Activated CD4-positive, alpha-beta T cell treated with anti-CD3 and anti-CD28 coated beads, Interleukin-2, amount 50 U/mL, for 4 hours (primary cell): ENCODE measurements around the gene TIMM29.
"Not testable (repeated sequence)": the region's sequence is repeated elsewhere in the genome, so short reads cannot be mapped to it uniquely, and the experiment has no call there.

Experiments
- DNase-seq, 2 experiments: peaks; one replicate each; pipeline ENCODE4 v3.0.0-alpha.2; 2020

TIMM29 gene

GRCh38 chr19:10913716-10914340 is 14.8 kb upstream of the TIMM29 start:
- no peak for DNase-seq

- DNase-seq = no peak
These were observed 13.2 kb upstream of the TIMM29 start for GRCh38 chr19:10915130-10916091.

- DNase-seq = no peak
These were observed 12.0 kb upstream of the TIMM29 start for GRCh38 chr19:10916602-10917001.

GRCh38 chr19:10918359-10918758 is 10.3 kb upstream of the TIMM29 start:
- DNase-seq = no peak

GRCh38 chr19:10919352-10920287 is 9.0 kb upstream of the TIMM29 start:
- no peak for DNase-seq

- DNase-seq = no peak
These were observed 8.3 kb upstream of the TIMM29 start for GRCh38 chr19:10920288-10920655.

GRCh38 chr19:10920781-10921180 is 7.8 kb upstream of the TIMM29 start:
- no peak for DNase-seq

- no peak for DNase-seq
These were observed 7.3 kb upstream of the TIMM29 start for GRCh38 chr19:10921199-10921909.

- no peak for DNase-seq
These were observed 6.5 kb upstream of the TIMM29 start for GRCh38 chr19:10921910-10922637.

GRCh38 chr19:10922638-10923014 is 6.0 kb upstream of the TIMM29 start:
- DNase-seq = no peak

- DNase-seq = no peak
These were observed 5.1 kb upstream of the TIMM29 start for GRCh38 chr19:10923260-10924112.

GRCh38 chr19:10924597-10924996 is 4.0 kb upstream of the TIMM29 start:
- no peak for DNase-seq

GRCh38 chr19:10927730-10928562 is 665 bp upstream of the TIMM29 start:
- no peak for DNase-seq

GRCh38 chr19:10929402-10929794 is 787 bp downstream of the TIMM29 start:
- DNase-seq = no peak

GRCh38 chr19:10935371-10936059 is 6.9 kb downstream of the TIMM29 start:
- DNase-seq = no peak

- DNase-seq = no peak
These were observed 8.1 kb downstream of the TIMM29 start for GRCh38 chr19:10936661-10937084.

GRCh38 chr19:10941649-10942048 is 13.0 kb downstream of the TIMM29 start:
- not testable (repeated sequence) for DNase-seq

- not testable (repeated sequence) for DNase-seq
These were observed 14.8 kb downstream of the TIMM29 start for GRCh38 chr19:10943412-10943811.

- DNase-seq = no peak
These were observed 16.7 kb downstream of the TIMM29 start for GRCh38 chr19:10945264-10945663.
